ENCODE results near the gene FMNL1. TPM values are rescaled to one million over a fixed set of nuclear protein-coding genes. Genes with fewer than 3 reads are reported as not detected.
A peak's percentile ranks its signal among the peaks of the same experiment; 100 is the strongest.
"Not testable (repeated sequence)": the region's sequence is repeated elsewhere in the genome, so short reads cannot be mapped to it uniquely, and the experiment has no call there.

FMNL1 gene
- 6.3 and 9.2 TPM in 2 replicates for total RNA-seq (2014; rRNA removed; shearing (Covaris generic))

GRCh38 chr17:45221081-45222013 is at the start of gene FMNL1:
TSS of gene FMNL1 (plus strand) at chr17:45221885. CDS start at chr17:45222125, 240 bp downstream.
- no peak for DNase-seq (ENCODE audit: low read depth)

DNA sequence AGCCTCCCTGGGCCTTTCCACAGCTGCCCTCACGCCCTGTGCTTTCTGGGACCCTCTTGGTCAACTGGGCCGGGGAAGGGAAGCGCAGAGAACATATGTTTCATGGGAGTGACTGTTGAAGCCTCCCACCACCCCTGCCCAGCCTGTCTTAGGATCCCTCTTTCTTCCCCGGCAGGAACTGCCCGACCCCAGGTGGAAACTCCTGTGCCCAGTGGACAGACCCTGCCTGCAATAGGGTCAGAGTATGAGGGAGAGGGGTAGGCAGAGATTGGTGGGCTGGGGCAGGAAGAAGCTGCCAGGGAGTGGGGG is 49.5 kb upstream of the FMNL1 start:
- DNase-seq (ENCODE audit: low read depth): no peak

DNA sequence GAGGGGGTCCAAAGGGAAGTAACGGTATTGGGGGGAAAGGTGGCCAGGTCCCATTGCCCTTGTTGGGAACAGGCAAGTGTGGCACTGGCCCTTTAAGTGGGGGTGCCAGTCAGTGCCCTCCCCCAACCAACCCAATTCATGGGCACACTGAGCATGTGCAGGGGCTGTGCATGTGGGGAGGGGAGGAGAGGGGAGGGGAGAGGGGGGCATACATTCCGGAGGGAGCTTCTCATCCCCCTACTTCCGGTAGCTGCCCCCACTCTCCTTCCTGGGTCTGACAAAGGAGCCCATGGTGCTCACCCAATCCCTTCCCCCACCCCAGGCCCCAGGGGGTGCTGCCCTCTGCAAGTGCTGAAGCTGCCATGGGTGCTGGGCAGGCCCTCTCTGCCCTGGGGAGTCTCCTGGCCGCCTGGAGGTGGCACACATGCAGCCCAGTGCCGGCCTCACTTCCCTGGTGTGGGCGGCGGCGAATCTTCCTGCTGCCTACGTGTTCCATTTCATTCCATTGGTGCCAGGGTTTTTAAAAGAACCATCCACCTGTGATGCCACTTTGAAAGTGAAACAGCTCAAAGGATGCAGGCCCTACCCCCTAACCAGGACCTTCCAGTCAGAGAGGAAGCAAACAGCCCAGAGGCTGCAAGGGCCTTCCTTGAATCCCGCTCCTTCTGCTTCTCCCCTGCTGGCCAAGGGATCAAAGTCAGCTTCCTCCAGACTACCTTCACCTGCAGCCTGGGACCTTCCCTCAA is 49.0 kb upstream of the FMNL1 start:
- peak; percentile 92 for DNase-seq (ENCODE audit: low read depth)

GRCh38 chr17:45175759-45176115 is 45.9 kb upstream of the FMNL1 start:
- no peak for DNase-seq (ENCODE audit: low read depth)

GRCh38 chr17:45177563-45177962 is 44.1 kb upstream of the FMNL1 start:
- DNase-seq (ENCODE audit: low read depth): no peak

DNA sequence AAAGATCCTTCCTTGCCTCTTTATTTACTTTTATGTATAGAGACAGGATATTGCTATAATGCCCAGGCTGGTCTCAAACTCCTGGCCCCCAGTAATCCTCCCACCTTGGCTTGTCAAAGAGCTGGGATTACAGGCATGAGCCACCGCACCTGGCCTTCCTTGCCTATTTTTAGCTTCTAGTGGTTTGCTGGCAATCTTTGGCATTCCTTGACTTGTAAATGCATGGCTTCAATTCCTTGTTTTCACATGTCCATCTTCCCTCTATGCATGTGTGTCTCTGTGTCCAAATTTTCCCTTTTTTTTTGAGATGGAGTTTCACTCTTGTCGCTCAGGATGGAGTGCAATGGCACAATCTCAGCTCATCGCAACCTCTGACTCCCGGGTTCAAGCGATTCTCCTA is 37.5 kb upstream of the FMNL1 start:
- no peak for DNase-seq (ENCODE audit: low read depth)

DNA sequence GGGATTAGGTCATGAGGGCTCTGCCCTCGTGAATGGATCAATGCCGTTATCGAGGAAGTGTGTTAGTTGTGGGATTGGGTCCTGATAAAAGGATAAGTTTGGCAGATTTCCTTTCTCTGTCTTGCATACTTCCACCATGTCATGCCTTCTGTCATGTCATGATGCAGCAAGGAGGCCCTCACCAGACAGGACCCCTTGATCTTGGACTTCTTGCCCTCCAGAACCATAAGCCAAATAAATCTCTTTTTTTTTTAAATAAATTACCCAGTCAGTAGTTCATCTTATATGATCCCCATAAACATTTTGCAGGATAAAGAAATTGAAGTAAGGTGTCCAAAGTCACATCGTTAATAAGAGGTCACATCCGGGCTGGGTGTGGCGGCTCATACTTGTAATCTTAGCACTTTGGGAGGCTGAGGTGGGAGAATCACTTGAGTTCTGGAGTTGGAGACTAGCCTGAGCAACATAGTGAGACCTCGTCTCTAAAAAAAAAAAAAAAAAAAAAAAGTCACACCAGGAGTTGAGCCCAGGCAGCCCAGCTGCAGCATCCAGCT is 34.8 kb upstream of the FMNL1 start:
- DNase-seq (ENCODE audit: low read depth): no peak

DNA sequence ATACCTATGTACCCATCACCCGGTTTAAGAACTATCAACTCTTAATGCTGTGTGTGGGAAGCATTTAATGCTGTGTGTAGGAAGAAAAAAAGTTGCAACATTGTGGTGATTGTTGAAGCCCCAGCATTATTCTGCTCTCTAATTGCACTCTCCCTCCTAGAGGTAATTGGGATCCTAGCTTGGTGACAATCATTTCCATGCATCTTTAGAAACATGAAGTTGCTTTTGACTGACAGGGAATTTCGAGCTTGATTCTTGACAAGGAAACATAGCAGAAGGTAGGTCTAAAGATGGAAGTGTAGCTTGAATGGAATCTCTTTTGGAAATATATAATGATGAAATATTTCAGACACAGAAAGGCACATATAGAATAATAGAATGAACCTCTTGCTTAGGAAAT is 32.7 kb upstream of the FMNL1 start:
- no peak for DNase-seq (ENCODE audit: low read depth)

DNA sequence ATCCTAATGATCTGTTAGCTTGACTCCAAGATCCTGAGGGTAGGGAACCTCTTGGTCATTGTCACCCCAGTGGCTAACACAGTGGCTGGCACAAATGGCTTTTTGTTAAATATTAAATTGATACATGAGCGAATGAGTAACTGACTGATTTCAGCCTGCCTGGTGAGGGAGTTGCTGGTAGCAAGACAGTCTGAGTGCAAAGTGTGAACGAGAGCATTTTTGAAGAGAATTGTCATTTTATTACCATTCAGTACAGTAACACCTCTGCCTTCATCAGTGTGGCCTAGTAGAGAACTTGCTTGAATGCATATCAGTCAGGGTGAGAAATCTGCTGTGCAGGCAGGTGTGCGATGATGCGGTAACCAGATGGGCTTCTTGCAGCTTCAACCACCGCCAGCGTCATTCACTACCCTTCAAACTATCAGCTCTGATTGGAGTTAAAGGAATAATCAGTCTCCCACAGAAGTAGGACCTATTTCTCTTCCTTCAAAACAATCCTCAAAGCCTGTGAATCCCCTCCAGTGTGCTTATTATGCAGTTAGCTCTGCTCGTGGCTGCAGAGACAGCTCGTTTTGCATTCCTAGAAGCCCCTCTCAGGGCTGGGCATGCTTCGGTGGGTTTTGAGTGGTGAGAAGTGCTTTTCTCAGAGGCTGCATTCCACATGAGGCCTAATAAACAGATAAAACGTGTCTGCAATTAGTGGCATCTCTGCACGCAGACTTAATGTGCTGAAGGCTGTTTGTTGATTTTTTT is 31.0 kb upstream of the FMNL1 start:
- DNase-seq (ENCODE audit: low read depth): no peak

GRCh38 chr17:45195424-45195823 is 26.3 kb upstream of the FMNL1 start:
- DNase-seq (ENCODE audit: low read depth): no peak

DNA sequence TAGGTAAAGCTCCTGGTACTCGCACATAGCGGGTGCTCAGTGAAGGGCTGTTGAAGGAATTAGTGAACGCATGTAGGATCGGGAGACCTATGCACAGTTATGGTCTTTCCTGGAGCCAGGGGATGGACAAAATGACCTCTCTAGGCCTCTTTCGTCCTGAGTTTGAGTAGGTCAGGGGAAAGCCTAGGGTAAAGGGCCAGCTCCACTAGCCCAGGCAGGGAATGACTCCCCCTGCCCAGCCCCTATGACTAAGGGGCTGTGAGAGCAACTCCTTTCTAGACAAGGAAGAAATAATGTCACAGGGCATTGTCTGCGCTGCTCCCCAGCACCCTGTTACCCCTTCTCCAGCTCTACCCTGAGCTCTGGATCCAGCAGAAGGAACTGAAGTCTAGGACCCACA is 24.6 kb upstream of the FMNL1 start:
- no peak for DNase-seq (ENCODE audit: low read depth)

DNA sequence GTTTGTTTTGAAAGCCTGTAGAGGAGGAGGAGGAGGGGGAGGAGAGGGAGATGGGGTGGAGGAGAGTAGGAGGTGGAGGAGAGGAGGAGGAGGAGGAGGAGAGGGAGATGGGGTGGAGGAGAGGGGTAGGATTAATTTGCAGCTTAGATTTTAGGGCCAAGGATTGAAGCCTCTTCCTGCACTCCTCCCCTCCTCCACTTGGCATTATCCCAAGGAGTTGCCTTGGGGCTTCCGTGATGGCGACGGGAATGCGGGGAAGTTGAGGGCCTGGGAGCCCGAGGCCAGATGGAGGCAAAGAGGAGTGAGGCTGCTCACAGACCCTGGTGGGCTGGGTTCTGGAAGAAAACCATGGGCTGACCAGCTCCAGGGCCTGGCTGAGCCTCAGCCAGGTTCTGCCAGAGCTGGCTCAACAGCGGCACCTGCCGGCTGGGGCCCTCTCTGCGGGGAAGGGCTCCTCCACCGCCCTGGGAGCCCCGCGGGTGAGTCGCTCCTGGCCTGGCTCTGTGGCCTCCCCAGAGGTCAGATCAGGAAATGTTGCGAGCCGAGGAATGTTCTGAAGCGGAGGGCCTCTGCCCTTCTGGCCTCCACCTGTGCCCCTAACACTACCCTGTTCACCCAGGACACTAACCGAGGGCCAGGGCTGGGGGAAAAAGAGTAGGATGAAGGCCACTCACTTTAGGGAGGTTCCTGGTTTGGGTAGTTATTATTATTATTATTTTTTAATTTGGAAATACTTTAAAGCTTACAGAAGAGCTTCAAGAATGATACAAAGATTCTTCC is 23.9 kb upstream of the FMNL1 start:
- DNase-seq (ENCODE audit: low read depth): peak; percentile 92

GRCh38 chr17:45200701-45201100 is 21.0 kb upstream of the FMNL1 start:
- no peak for DNase-seq (ENCODE audit: low read depth)

- DNase-seq (ENCODE audit: low read depth): no peak
Observed at GRCh38 chr17:45201457-45201856, 20.2 kb upstream of the FMNL1 start.

DNA sequence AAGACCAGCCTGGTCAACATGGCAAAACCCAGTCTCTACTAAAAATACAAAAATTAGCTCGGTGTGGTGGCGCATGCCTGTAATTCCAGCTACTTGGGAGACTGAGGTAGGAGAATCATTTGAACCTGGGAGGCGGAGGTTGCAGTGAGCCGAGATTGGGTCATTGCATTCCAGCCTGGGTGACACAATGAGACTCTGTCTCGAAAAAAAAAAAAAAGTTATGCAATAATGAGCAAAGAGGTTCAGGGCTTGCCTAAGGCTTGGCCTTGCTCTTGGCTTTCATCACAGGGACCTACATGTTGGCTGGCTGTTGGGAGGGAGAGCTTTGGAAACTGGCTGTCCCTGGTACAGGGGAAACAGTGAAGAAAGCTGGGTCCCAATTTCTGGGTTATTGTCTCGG is 19.8 kb upstream of the FMNL1 start:
- not testable (repeated sequence) for DNase-seq (ENCODE audit: low read depth)

DNA sequence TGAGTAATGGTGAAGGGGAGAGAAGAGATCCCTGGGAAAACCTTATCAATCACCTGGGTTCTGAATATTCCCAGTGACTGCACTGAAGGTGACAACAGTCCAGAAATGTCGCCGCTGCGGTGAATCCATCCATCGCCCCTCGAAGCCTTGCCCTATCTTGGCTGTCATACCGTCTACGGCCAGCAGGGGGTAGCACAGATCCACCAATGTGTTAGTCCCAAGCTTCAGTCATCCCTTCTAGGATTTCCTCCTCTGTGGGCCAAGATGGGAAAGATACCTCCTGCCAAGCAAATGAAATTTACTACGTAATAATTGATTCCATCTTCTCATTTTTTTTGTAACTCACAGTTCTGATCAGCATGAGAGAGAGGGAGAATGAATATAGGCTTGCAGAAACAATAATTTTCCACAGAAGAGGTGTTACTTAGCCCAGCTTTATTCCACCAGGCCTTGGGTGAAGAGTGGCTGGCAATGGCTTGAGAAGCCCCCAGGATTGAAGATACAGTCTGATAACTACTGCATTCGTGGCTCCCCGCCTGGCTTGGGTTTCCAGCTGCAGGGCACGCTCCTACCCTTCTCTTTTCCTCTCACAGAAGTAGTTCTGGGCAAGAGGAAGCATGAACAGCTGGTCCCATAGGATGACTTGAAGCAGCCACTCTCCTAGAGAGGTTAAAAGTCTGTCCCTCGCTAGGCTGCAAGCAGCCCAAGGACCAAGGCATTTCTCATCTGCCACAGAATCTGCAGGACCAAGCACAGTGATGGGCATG is 2.6 kb upstream of the FMNL1 start:
- peak; percentile 84 for DNase-seq (ENCODE audit: low read depth)

- DNase-seq (ENCODE audit: low read depth): no peak
Observed at GRCh38 chr17:45220079-45220478, 1.6 kb upstream of the FMNL1 start.

DNA sequence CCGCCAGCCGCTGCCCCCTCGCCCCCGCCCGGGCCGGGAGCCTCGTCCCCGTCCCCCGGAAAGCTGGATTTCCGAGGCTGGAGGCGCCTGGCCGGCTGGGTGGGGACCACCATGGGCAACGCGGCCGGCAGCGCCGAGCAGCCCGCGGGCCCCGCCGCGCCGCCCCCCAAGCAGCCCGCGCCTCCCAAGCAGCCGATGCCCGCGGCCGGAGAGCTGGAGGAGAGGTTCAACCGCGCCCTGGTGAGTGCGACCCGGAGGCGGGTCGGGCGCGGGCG is 266 bp downstream of the FMNL1 start:
- no peak for DNase-seq (ENCODE audit: low read depth)

- no peak for DNase-seq (ENCODE audit: low read depth)
Observed at GRCh38 chr17:45222289-45222995, 757 bp downstream of the FMNL1 start.

DNA sequence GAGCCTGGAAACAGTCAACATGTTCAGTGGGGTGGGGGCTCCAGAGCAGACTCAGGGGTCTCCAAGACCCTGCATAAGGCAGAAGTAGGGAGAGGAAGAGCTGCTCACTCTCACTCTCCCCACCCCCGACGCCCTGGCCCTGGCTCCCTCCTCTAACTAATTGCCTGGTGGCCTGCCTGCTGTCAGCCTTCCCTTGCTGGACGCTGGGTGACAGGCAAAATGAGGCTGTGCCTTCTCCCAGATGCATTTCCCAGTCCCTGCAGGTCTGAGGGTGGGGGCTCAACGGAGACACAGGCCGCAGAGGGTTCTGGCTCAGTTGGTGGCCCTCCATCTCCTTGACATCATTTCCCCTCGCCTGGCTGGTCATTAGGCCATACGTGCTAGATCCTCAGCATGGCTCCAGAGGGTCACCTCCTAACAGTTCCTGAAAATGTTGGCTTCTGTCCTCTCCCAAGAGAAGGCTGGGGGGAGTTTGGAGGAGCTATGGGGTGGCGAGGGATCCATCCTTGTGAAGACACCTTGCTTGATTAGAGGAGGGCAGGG is 1.4 kb downstream of the FMNL1 start:
- DNase-seq (ENCODE audit: low read depth): no peak

Data from Daoy (cell line).